Stimulated activated CD4-positive, alpha-beta T cell treated with anti-CD3 and anti-CD28 coated beads, Interleukin-1b, Interleukin-23, amount 100 ng/mL, for 1 hour (primary cell): ENCODE measurements around the gene TSPAN33.
"Not testable (repeated sequence)": the region's sequence is repeated elsewhere in the genome, so short reads cannot be mapped to it uniquely, and the experiment has no call there.

Experiments
- DNase-seq, 2 donors: peaks; one replicate each; pipeline ENCODE4 v3.0.0-alpha.2; 2020; ENCODE audit warnings: low read depth in 2 of 2

TSPAN33 gene

DNA sequence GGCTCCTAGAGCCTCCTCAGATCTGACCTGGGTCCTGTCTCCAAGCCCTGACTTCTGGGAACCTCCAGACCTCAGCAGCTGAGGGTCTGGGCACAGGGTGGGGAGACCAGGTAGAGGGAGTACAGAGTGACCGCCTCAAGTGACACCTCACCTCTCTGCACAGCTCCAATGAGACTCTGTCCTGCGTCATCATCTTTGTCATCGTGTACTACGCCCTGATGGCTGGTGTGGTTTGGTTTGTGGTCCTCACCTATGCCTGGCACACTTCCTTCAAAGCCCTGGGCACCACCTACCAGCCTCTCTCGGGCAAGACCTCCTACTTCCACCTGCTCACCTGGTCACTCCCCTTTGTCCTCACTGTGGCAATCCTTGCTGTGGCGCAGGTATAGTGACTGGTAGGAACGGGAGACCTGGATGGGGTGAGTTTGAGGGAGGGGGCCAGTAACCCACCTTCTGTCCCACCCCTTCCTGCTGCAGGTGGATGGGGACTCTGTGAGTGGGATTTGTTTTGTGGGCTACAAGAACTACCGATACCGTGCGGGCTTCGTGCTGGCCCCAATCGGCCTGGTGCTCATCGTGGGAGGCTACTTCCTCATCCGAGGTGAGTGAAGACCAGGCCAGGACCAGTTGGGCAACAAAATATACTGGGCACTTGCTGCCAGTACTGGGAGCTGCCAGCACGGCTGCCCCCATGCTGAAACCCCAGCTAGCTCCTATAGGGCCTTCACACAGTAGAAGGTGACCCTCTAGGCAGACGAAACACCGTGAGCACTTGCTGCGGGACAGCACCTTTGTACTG, 61.7 kb downstream of the TSPAN33 start:
- DNase-seq, result no peak

DNA sequence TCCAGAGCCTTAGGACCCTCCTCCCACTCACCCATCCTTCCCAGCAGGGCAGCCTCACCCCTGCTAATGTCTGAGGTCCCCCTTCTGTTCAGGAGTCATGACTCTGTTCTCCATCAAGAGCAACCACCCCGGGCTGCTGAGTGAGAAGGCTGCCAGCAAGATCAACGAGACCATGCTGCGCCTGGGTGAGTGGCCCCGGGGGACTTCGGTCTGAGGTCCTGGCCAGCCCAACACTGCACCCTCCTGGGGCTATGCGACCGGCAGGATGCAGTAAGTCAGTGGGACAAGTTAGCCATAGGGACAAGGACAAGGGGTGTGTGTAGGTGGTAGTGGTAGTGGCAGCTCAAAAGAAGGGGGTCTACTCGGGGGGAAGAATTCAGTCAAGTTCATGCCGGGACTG, 64.2 kb downstream of the TSPAN33 start:
- no peak for DNase-seq

DNA sequence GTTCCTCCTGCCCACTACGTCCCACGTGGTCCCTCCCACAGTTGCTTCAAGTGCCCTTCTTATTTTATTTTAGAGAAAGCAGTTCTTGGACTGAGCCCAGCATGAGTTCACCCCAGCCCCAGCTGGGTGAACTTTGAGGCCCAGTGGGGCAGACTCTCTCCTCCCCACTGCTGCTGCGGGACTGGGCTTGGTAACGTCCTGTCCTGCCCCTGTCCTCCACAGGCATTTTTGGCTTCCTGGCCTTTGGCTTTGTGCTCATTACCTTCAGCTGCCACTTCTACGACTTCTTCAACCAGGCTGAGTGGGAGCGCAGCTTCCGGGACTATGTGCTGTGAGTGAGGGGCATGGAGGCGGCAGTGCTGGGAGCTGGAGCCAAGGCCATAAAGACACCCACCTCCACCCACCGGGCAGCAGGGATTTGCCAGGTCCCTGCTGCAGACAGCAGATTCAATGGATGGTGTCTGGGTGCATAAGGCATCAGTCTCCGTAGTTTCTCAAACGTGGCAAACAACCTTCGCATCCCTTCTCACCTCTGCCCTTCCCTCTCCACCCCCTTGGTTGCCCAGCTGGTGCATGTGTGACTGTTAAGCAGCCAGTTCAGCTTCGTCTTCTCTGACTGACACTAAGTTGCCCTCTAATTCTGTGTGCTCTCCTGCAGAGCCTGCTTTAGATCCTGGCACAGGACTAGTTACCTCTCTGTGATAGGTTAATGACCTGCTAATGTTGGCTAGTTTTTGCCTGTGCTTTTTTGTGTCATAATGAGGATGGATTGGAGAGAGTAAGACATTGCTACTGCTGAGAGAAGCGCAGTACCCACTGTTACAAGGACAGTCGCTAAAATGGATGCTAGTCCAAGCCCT, 64.8 kb downstream of the TSPAN33 start:
- DNase-seq, result no peak

DNA sequence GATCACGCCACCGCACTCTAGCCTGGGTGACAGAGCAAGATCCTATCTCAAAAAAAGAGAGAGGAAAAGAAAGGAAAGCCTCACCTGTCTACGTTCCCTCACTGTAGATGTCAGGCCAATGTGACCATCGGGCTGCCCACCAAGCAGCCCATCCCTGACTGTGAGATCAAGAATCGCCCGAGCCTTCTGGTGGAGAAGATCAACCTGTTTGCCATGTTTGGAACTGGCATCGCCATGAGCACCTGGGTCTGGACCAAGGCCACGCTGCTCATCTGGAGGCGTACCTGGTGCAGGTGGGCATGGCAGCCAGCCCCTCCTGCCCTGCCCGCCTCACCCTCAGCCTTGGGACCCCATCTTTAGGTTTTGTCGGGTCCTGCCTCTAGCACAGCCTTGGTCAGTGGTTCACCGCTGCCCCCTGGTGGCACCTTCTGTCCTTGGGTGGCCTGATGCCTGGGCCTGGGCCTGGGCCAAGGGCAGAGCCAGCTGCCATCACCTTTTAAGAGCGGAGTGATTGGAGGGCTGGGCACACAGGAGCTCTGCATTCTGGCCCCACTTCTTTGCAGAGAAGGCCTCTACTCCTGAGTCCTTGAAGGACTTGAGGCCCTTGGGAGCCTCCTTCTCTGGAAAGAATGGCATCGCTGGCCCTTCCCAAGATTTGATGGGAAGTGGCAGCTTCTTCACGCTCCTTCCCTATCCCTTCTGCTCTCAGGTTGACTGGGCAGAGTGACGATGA, 65.9 kb downstream of the TSPAN33 start:
- peak in 1 of 2 donors; percentile 52 for DNase-seq

DNA sequence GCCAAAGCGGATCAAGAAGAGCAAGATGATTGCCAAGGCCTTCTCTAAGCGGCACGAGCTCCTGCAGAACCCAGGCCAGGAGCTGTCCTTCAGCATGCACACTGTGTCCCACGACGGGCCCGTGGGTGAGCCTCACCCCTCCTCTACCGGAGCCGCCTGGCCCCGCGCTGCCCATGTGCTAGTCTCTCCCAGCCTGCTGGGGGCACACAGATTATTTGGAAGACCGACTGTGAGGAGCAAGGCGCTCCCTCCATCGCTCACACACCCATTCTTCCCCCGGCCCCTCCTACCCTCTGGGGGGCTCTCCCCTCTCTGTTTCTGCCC, 66.4 kb downstream of the TSPAN33 start:
- DNase-seq, result no peak

DNA sequence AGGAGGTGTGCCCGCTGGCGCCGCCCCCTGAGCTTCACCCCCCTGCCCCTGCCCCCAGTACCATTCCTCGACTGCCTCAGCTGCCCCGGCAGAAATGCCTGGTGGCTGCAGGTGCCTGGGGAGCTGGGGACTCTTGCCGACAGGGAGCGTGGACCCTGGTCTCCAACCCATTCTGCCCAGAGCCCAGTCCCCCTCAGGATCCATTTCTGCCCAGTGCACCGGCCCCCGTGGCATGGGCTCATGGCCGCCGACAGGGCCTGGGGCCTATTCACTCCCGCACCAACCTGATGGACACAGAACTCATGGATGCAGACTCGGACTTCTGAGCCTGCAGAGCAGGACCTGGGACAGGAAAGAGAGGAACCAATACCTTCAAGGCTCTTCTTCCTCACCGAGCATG, 67.6 kb downstream of the TSPAN33 start:
- no peak for DNase-seq

DNA sequence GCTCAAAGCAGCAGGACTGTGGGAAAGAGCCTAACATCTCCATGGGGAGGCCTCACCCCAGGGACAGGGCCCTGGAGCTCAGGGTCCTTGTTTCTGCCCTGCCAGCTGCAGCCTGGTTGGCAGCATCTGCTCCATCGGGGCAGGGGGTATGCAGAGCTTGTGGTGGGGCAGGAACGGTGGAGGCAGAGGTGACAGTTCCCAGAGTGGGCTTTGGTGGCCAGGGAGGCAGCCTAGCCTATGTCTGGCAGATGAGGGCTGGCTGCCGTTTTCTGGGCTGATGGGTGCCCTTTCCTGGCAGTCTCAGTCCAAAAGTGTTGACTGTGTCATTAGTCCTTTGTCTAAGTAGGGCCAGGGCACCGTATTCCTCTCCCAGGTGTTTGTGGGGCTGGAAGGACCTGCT, 68.1 kb downstream of the TSPAN33 start:
- DNase-seq, result no peak

DNA sequence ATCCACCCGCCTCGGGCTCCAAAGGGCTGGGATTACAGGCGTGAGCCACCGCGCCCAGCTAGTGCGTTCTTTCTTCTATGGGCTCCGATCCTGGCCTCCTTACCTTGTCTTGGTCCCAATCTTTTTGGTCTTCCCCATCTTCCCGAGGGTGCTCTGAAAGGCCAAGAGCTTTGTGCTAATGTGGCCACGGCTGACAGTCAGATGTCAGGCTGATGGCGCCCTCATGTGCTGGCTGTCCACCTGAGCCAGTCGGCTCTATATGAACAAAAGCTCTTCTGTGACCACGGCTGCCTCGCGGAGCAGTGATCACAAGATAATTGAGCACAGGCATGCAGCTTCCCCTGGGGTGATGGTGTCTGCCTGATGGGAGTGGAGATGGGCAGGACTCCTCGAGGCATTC, 69.3 kb downstream of the TSPAN33 start:
- DNase-seq, result no peak

DNA sequence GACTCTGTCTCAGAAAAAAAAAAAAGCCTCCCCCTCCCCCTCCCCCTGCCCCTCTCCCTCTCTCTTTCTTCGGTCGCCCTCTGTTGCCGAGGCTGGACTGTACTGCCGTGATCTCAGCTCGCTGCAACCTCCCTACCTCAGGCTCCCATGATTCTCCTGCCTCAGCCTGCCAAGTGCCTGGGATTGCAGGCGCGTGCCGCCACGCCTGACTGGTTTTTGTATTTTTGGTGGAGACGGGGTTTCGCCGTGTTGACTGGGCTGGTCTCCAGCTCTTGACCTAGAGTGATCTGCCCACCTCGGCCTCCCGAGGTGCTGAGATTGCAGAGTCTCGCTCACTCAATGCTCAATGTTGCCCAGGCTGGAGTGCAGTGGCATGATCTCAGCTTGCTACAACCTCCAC, 71.2 kb downstream of the TSPAN33 start:
- not testable (repeated sequence) for DNase-seq

DNA sequence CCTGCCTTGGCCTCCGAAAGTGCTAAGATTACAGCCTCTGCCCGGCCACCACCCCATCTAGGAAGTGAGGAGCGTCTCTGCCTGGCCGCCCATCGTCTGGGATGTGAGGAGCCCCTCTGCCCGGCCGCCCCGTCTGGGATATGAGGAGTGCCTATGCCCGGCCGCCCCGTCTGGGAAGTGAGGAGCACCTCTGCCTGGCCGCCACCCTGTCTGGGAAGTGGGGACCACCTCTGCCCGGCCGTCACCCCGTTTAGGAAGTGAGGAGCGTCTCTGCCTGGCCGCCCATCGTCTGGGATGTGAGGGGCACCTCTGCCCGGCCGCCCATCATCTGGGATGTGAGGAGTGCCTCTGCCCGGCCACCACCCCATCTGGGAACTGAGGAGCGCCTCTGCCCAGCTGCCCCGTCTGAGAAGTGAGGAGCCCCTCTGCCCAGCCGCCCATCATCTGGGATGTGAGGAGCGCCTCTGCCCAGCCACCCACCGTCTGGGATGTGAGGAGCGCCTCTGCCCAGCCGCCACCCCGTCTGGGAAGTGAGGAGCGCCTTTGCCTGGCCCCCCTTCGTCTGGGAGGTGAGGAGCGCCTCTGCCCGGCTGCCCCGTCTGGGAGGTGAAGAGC, 71.7 kb downstream of the TSPAN33 start:
- not testable (repeated sequence) for DNase-seq

DNA sequence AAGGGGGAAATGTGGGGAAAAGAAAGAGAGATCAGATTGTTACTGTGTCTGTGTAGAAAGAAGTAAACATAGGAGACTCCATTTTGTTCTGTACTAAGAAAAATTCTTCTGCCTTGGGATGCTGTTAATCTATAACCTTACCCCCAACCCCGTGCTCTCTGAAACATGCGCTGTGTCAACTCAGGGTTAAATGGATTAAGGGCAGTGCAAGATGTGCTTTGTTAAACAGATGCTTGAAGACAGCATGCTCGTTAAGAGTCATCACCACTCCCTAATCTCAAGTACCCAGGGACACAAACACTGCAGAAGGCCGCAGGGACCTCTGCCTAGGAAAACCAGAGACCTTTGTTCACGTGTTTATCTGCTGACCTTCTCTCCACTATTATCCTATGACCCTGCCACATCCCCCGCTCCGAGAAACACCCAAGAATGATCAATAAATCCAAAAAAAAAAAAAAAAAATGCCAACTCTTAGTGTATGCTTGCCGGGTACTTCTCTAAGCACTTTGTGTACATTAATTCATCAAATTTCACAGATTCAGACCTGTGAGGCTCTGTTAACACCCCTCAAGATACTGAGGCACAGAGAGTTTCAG, 72.4 kb downstream of the TSPAN33 start:
- not testable (repeated sequence) for DNase-seq

DNA sequence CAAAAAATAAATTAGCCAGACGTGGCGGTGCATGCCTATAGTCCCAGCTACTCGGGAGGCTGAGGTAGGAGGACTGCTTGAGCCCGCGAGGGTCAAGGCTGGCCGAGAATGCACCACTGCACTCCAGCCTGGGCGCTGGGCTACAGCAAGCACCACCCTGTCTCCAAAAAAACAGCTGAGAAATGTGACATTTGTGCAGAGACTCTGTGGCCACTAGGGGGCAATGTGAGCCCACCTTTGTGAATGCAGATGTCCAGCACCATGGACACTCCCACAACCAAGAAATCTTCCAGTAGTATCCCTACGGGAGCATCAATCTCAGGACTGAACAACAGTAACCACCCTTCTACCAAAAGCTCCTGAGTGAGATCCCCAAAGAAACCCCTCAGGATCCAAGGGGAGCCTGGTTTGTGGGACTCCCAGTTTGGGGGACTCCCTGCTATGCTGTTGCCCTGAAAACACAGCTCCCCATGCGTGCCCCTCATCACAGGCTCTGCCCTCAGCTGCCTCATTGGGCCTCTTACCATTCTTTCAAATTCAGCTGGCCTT, 74.1 kb downstream of the TSPAN33 start:
- peak; percentile 42 to 60 for DNase-seq

DNA sequence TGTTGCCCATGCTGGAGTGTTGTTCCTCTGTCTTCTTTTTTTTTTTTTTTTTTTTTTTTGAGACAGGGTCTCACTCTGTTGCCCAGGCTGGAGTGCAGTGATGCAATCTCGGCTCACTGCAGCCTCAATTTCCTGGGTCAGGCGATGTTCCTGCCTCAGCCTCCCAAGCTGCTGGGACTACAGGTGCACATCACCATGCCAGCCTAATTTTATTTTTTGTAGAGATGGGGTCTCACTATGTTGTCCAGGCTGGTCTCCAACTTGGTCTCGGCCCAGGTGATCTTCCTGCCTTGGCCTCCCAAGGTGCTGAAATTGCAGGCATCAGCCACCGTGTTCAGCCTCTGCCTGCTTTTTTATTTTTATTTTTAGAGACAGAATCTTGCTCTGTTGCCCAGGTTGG, 74.7 kb downstream of the TSPAN33 start:
- DNase-seq, result not testable (repeated sequence)
